IPS-15b (cell line): ENCODE data around the gene PLEKHA6.

Experiments
- H3K27me3 ChIP-seq: one replicate; pipeline ENCODE4 v1.6.1; 2013; ENCODE audit warnings: low read length; ENCODE audit not compliant: control insufficient read depth, insufficient read depth
- H3K36me3 ChIP-seq: one replicate; pipeline ENCODE4 v1.6.1; 2013; ENCODE audit warnings: low read length; ENCODE audit not compliant: control insufficient read depth, insufficient read depth
- H3K4me1 ChIP-seq: one replicate; pipeline ENCODE4 v1.6.1; 2013; ENCODE audit warnings: mild to moderate bottlenecking, low read length; ENCODE audit not compliant: control insufficient read depth, insufficient read depth
- H3K4me3 ChIP-seq: one replicate; pipeline ENCODE4 v1.5.1; 2013; ENCODE audit warnings: low read depth, low read length
- H3K9ac ChIP-seq: one replicate; pipeline ENCODE4 v1.6.1; 2013; ENCODE audit warnings: low read depth, mild to moderate bottlenecking, low read length
- H3K9me3 ChIP-seq: one replicate; pipeline ENCODE4 v1.6.1; 2013; ENCODE audit warnings: mild to moderate bottlenecking, low read length; ENCODE audit not compliant: control insufficient read depth, insufficient read depth

The PLEKHA6 gene, protein sequence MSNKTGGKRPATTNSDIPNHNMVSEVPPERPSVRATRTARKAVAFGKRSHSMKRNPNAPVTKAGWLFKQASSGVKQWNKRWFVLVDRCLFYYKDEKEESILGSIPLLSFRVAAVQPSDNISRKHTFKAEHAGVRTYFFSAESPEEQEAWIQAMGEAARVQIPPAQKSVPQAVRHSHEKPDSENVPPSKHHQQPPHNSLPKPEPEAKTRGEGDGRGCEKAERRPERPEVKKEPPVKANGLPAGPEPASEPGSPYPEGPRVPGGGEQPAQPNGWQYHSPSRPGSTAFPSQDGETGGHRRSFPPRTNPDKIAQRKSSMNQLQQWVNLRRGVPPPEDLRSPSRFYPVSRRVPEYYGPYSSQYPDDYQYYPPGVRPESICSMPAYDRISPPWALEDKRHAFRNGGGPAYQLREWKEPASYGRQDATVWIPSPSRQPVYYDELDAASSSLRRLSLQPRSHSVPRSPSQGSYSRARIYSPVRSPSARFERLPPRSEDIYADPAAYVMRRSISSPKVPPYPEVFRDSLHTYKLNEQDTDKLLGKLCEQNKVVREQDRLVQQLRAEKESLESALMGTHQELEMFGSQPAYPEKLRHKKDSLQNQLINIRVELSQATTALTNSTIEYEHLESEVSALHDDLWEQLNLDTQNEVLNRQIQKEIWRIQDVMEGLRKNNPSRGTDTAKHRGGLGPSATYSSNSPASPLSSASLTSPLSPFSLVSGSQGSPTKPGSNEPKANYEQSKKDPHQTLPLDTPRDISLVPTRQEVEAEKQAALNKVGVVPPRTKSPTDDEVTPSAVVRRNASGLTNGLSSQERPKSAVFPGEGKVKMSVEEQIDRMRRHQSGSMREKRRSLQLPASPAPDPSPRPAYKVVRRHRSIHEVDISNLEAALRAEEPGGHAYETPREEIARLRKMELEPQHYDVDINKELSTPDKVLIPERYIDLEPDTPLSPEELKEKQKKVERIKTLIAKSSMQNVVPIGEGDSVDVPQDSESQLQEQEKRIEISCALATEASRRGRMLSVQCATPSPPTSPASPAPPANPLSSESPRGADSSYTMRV

DNA sequence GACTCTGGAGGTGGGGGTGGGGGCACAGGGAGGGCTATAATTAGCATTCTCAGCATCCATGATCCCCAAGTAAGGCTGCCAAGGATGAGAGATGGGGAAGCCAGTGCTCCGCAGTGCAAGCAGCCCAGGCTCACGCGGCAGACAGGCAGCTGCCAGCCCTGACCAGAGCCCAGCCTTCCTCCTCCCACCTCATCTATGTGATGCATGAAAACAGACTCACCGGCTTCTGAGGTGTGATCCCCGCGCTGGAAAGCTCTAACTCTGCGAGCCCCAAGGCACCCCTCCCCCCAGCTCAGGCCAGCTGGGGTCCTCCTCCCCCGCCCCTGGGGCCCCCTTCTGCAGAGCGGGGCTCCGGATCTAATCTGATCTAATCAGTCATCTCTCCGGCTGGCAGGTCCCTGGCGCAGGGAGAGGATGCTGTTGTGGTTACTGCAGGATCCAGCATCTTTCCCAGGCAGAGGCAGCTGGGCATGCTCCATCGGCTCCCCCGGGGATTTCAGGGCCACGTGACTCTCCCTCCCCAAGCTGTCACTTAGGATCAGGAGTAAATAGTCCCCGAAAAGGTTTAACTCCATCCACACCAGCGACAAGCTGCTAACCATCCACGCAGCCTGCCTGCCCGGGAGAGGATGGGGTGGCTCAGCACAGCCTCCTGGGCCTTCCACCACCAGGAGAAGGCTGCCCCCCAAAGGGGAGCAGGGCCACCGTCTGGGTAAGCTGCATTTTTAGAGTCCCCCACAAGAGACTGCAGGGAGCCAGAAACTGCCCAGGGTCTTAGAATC lies at the start of gene PLEKHA6:
TSS of gene PLEKHA6 (minus strand) at position 456 of the 782 bp plus-strand sequence. CDS start 86,202 bp downstream, outside the sequence.
- peaks cover 27% of the 10 kb centered on the region for H3K27me3 ChIP-seq
- no peaks in the 10 kb centered on the region for H3K9me3 ChIP-seq
- no peak within 1 kb of the TSS for H3K9ac ChIP-seq
- H3K4me3 ChIP-seq = peak within 1 kb of the TSS; percentile 41
- H3K4me1 ChIP-seq = peaks cover 9% of the 10 kb centered on the region
- H3K36me3 ChIP-seq = no peaks in the 10 kb centered on the region

DNA sequence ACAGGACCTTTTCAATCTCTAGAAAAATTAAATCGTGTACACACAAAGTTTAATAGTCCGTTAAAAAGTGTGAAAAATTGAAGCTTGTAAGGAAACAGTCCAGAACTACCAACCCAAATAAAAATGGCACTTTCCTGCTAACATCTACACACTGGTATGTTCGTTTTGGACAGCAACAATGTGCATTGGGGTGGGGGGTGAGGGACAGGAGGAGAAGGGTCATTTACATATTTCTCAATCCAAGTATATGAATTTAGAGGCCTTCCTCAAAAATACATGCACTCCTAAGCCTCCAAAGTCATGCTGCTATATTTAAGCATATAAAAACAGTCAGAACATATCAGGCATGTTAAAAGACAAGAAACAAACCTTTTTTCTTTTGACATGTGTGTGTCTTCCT lies 49.4 kb upstream of the PLEKHA6 start:
- Histone ChIP-seq H3K4me3 (peak overlapping the region; percentile 100), H3K36me3 (peaks cover 16% of the 10 kb centered on the region), H3K9ac (peak overlapping the region; percentile 99), H3K27me3 (no peaks in the 10 kb centered on the region), H3K9me3 (no peaks in the 10 kb centered on the region), H3K4me1 (no peaks in the 10 kb centered on the region)

DNA sequence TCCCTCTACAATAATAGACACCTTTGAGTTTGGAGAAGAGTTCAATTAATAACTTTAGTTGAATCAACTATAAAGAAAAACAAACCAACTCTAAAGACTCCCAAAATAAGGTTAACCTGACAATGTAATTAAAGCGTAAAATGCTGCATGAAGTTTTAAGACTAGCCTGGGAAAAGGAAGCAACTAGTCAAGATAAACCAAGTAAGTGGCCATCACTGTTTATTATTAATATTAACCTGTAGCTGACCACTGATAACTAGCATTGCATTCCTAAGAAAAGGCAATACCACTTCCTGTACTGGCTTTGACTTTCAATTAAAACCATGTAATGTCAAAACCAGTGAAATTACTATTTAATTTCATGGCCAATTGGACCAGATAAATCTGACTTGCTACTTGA lies 48.9 kb upstream of the PLEKHA6 start:
- peak overlapping the region; percentile 99 for H3K9ac ChIP-seq

DNA sequence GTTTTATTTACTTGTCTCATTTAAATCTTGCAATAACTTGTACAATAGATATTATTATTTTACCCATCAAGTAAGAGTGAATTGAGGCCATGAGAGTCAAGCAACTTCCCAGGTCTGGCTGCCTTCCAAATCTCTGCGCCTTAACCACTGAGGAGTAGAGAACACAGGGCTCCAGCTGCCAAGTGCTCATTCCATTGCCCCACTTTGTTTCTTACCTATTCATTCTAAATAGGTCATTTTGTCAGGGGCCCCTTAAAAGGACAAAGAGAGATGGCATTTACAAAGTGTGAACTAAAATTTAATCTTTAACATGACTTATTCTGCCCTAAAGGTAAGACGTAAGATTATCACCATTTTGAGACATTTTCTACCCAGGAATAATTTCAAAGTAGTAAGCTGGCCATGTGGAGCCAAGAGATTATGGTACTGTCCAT lies 48.4 kb upstream of the PLEKHA6 start:
- no peaks in the 10 kb centered on the region for H3K4me1 ChIP-seq
- H3K9ac ChIP-seq = peak overlapping the region; percentile 99
- H3K4me3 ChIP-seq = peak overlapping the region; percentile 100
- peaks cover 16% of the 10 kb centered on the region for H3K36me3 ChIP-seq
- no peaks in the 10 kb centered on the region for H3K9me3 ChIP-seq
- H3K27me3 ChIP-seq = no peaks in the 10 kb centered on the region

More for the DNA sequence above, 48.9 kb upstream of the PLEKHA6 start:
- peak overlapping the region; percentile 100 for H3K4me3 ChIP-seq
- H3K4me1 ChIP-seq = no peaks in the 10 kb centered on the region
- H3K27me3 ChIP-seq = no peaks in the 10 kb centered on the region
- H3K36me3 ChIP-seq = peaks cover 16% of the 10 kb centered on the region
- no peaks in the 10 kb centered on the region for H3K9me3 ChIP-seq

DNA sequence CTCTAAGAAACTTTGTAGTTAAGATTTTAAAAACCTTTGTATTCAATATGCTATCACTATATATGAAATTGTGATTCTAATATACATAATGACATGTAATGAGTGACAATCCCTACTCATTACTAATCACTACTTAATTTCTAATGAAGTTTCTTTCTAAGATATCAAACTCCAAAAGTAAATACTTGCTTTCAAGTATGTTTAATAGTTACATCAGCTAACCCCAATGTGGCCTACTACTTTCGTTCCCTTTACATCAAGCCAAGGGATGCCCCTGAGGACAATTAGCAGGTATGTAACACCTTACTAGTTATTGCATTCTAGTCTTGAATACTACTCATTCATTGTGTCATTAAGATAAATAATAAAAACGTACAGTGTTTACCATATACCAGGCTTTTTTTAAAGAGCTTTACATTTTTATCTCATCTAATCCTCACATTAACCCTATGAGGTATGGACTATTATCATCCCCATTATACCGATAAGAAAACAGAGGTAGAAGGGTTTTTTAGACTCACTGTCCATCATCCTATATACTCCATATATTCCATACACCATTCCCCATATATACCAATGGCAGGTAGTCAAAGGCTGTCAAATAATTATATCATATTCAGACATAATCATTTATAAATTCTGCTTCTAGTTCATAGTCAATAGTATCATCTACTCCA lies 47.7 kb upstream of the PLEKHA6 start:
- no peaks in the 10 kb centered on the region for H3K9me3 ChIP-seq
- H3K4me1 ChIP-seq = no peaks in the 10 kb centered on the region
- peaks cover 16% of the 10 kb centered on the region for H3K36me3 ChIP-seq
- H3K27me3 ChIP-seq = no peaks in the 10 kb centered on the region
- H3K9ac ChIP-seq = no peak overlapping the region
- peak overlapping the region; percentile 100 for H3K4me3 ChIP-seq

DNA sequence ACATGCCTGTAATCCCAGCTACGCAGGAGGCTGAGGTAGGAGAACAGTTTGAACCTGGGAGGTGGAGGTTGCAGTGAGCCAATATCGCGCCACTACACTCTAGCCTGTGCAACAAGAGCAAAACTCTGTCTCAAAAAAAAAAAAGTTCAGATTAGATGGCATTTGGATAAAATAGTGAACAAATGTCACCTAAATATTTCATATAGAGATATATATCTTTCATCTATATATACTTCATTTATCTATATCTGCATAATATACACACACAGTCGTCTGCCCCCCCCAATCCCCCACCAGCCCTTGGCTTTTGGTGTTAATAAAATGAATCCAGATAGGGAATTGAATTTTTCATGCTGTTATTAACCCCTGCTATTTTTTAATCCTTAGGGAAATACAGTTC lies 46.9 kb upstream of the PLEKHA6 start:
- H3K9ac ChIP-seq = no peak overlapping the region
- no peaks in the 10 kb centered on the region for H3K27me3 ChIP-seq
- H3K4me3 ChIP-seq = peak overlapping the region; percentile 100
- H3K9me3 ChIP-seq = no peaks in the 10 kb centered on the region
- H3K36me3 ChIP-seq = peaks cover 16% of the 10 kb centered on the region
- no peaks in the 10 kb centered on the region for H3K4me1 ChIP-seq

DNA sequence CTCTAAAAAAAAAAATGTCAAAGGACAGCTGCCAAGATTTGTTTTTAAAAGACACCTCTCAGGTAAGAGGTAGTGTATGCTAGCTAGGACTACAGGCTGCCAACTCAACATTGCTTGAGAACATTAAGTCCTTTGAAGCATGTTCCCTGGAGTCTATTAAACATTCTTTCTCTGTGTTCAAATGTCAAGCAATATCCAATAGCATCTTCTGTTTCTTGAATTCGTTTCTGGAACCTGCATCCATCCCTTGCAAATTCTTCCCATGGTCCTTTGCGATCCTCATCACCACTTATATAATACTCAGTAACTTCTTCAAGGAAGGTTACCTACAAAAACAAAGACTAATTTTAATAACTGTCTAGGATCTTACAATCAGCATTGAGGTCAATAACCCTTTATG lies 46.3 kb upstream of the PLEKHA6 start:
- H3K36me3 ChIP-seq = peaks cover 13% of the 10 kb centered on the region
- peak overlapping the region; percentile 1 for H3K4me3 ChIP-seq

DNA sequence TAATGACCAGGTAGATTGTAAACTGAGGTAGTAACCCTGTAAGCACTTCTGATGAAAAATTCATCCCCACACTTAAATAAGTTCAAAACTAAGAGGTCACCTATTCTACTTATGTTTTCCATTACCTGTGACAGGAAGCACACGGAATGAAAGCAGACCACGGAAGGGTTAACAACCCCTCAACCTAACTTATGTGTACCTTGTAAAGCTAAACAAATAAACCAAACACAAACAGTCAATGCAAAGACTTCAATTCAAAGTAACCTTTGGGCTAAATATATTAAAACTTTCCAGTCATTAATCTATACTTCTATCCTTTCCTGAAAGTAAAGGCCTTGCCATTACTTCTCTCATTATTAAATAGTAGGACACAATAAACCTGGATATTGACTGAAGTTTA lies 44.9 kb upstream of the PLEKHA6 start:
- peaks cover 9% of the 10 kb centered on the region for H3K36me3 ChIP-seq
- no peaks in the 10 kb centered on the region for H3K27me3 ChIP-seq
- no peak overlapping the region for H3K9ac ChIP-seq
- no peaks in the 10 kb centered on the region for H3K9me3 ChIP-seq
- no peak overlapping the region for H3K4me3 ChIP-seq
- H3K4me1 ChIP-seq = no peaks in the 10 kb centered on the region

More for the DNA sequence above, 46.3 kb upstream of the PLEKHA6 start:
- no peaks in the 10 kb centered on the region for H3K4me1 ChIP-seq
- no peaks in the 10 kb centered on the region for H3K9me3 ChIP-seq
- no peak overlapping the region for H3K9ac ChIP-seq
- H3K27me3 ChIP-seq = no peaks in the 10 kb centered on the region

DNA sequence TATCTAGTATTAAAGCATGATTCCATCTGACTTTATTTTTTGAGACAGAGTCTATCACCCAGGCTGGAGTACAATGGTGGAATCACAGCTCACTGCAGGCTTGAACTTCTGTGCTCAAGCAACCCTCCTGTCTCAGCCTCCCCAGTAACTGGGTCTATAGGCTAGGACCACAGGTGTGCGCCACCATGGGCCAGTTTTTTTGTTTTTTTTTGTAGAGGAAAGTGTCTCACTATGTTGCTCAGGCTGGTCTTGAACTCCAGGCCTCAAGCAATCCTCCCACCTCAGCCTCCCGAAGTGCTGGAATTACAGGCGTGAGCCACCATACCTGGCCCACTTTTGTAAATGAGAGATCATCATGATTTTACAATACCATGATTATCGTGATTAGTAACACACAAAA lies 42.7 kb upstream of the PLEKHA6 start:
- Histone ChIP-seq H3K4me1 (no peaks in the 10 kb centered on the region), H3K36me3 (peaks cover 9% of the 10 kb centered on the region), H3K27me3 (no peaks in the 10 kb centered on the region), H3K9ac (no peak overlapping the region), H3K9me3 (no peaks in the 10 kb centered on the region), H3K4me3 (no peak overlapping the region)

DNA sequence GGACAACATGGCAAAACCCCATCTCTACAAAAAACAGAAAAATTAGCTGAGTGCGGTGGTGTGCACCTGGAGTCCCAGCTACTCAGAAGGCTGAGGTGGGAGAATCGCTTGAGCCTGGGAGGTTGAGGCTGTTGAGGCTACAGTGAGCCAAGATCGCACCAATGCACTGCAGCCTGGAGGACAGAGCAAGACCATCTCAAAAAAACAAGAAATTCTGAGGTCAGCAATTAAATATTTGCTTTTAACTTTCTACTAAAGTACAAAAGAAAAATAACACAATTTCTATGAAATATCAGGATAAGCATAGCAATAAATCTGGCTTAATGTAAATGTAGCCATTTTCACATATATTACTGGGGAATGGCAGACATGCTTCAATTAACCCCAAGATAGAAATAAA lies 42.0 kb upstream of the PLEKHA6 start:
- peaks cover 9% of the 10 kb centered on the region for H3K36me3 ChIP-seq
- H3K9me3 ChIP-seq = no peaks in the 10 kb centered on the region
- H3K4me1 ChIP-seq = no peaks in the 10 kb centered on the region
- H3K27me3 ChIP-seq = no peaks in the 10 kb centered on the region
- no peak overlapping the region for H3K9ac ChIP-seq
- H3K4me3 ChIP-seq = no peak overlapping the region
